GM06990 (cell line): ENCODE measurements around the gene PYGM.

Experiments
- DNase-seq: peaks from one replicate; pipeline ENCODE4 v3.0.0-alpha.2; 2011; ENCODE audit not compliant: insufficient read length; ENCODE audit errors: extremely low read depth
- H3K27me3 ChIP-seq: replicated peaks from 2 replicates; pipeline ENCODE4 v1.6.0; 2011; ENCODE audit warnings: low read length; ENCODE audit not compliant: control insufficient read depth, insufficient read depth
- H3K36me3 ChIP-seq: 2 replicates; pipeline ENCODE4 v1.5.1; 2011; ENCODE audit warnings: low read length; ENCODE audit not compliant: control insufficient read depth, insufficient read depth
- H3K4me3 ChIP-seq: replicated peaks from 2 replicates; pipeline ENCODE4 v1.5.1; 2011; ENCODE audit warnings: low read depth, mild to moderate bottlenecking, control low read depth, low read length
- CTCF ChIP-seq: IDR thresholded peaks from 2 replicates; pipeline ENCODE4 v1.5.1; 2011; ENCODE audit warnings: low read length, control low read depth, mild to moderate bottlenecking, inconsistent platforms; ENCODE audit not compliant: insufficient read depth, poor library complexity, severe bottlenecking

The PYGM gene

GRCh38 chr11:64754124-64754918 is 5.5 kb downstream of the PYGM start:
- Histone ChIP-seq H3K27me3 (no peaks in the 10 kb centered on the region), H3K36me3 (no peaks in the 10 kb centered on the region; the same call in 1 of the 2 replicates), H3K4me3 (no peak overlapping the region)
- DNase-seq: no peak
- TF ChIP-seq CTCF: no peak

- Histone ChIP-seq H3K27me3 (no peaks in the 10 kb centered on the region), H3K4me3 (no peak overlapping the region), H3K36me3 (no peaks in the 10 kb centered on the region; the same call in 1 of the 2 replicates)
- DNase-seq: no peak
- no peak for TF ChIP-seq CTCF
These were observed 6.2 kb downstream of the PYGM start for GRCh38 chr11:64753380-64754123.

- H3K27me3 ChIP-seq: no peaks in the 10 kb centered on the region
- H3K4me3 ChIP-seq: no peak overlapping the region
- DNase-seq: no peak
- no peak for TF ChIP-seq CTCF
- H3K36me3 ChIP-seq: no peaks in the 10 kb centered on the region; the same call in 1 of the 2 replicates
These were observed 6.8 kb downstream of the PYGM start for GRCh38 chr11:64753019-64753379.

GRCh38 chr11:64752175-64752970 is 7.4 kb downstream of the PYGM start:
- no peak overlapping the region for H3K4me3 ChIP-seq
- no peak for DNase-seq
- TF ChIP-seq CTCF: no peak
- no peaks in the 10 kb centered on the region for H3K27me3 ChIP-seq
- no peaks in the 10 kb centered on the region for H3K36me3 ChIP-seq

DNA sequence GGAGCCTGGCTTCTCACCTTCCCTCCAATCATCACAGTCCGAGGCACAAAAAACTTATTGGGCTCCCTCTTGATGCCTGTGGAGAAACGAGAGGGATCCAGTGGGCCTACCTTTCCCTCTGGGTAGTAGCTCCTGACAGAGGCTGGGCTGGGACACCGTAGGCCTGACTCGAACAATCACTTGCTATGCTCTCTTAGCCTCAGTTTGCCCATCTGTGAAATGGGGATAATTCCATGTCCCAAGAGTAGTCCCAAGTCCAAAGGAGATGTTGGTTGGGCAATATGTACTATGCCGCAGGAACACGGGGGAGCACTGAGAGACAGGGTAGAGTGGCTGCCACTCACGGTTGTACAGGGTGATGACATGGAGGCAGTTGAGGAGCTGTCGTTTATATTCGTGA is 8.2 kb downstream of the PYGM start:
- Histone ChIP-seq H3K36me3 (no peaks in the 10 kb centered on the region), H3K27me3 (no peaks in the 10 kb centered on the region; the same call in 1 of the 2 replicates)
- DNase-seq: no peak

More for the DNA sequence above, 8.2 kb downstream of the PYGM start:
- no peak overlapping the region for H3K4me3 ChIP-seq
- TF ChIP-seq CTCF: no peak
